Measurements from ENCODE around the gene CDK18.
"Not testable (repeated sequence)": the region's sequence is repeated elsewhere in the genome, so short reads cannot be mapped to it uniquely, and the experiment has no call there.

The CDK18 gene

GRCh38 chr1:205480349-205480985 is 24.0 kb upstream of the CDK18 start:
- H3K4me1 ChIP-seq (ENCODE audit: control insufficient read depth in 5 of 5, insufficient read depth in 5 of 5, low read length in 5 of 5) = peaks cover 0 to 4% (median 2%) of the 10 kb centered on the region in 5 donors
- H3K27ac ChIP-seq (ENCODE audit: low read depth, low read length) = no peak overlapping the region
- H3K9ac ChIP-seq (ENCODE audit: low read length in 5 of 5) = no peak overlapping the region
- peaks cover 0 to 6% (median 4%) of the 10 kb centered on the region in 5 donors for H3K9me3 ChIP-seq (ENCODE audit: control insufficient read depth in 5 of 5, low read length in 5 of 5)
- no peak overlapping the region for H3K4me3 ChIP-seq (ENCODE audit: low read depth in 1 of 5, low read length in 5 of 5)
- no peaks in the 10 kb centered on the region for H3K36me3 ChIP-seq (ENCODE audit: control insufficient read depth in 5 of 5, insufficient read depth in 5 of 5, low read length in 5 of 5)
- H3K27me3 ChIP-seq (ENCODE audit: control insufficient read depth in 5 of 5, insufficient read depth in 4 of 5, low read length in 5 of 5) = peaks cover 23 to 50% (median 41%) of the 10 kb centered on the region in 5 donors

GRCh38 chr1:205481218-205481617 is 23.3 kb upstream of the CDK18 start:
- Histone ChIP-seq H3K36me3 (ENCODE audit: control insufficient read depth in 5 of 5, insufficient read depth in 5 of 5, low read length in 5 of 5) (no peaks in the 10 kb centered on the region), H3K27me3 (ENCODE audit: control insufficient read depth in 5 of 5, insufficient read depth in 4 of 5, low read length in 5 of 5) (peaks cover 23 to 50% (median 41%) of the 10 kb centered on the region in 5 donors), H3K9me3 (ENCODE audit: control insufficient read depth in 5 of 5, low read length in 5 of 5) (no peaks in the 10 kb centered on the region), H3K4me1 (ENCODE audit: control insufficient read depth in 5 of 5, insufficient read depth in 5 of 5, low read length in 5 of 5) (peaks cover 0 to 8% (median 3%) of the 10 kb centered on the region in 5 donors), H3K27ac (ENCODE audit: low read depth, low read length) (no peak overlapping the region), H3K9ac (ENCODE audit: low read length in 5 of 5) (no peak overlapping the region), H3K4me3 (ENCODE audit: low read depth in 1 of 5, low read length in 5 of 5) (no peak overlapping the region)

GRCh38 chr1:205481629-205482151 is 22.8 kb upstream of the CDK18 start:
- H3K36me3 ChIP-seq (ENCODE audit: control insufficient read depth in 5 of 5, insufficient read depth in 5 of 5, low read length in 5 of 5) = no peaks in the 10 kb centered on the region
- H3K9ac ChIP-seq (ENCODE audit: low read length in 5 of 5) = no peak overlapping the region
- peaks cover 23 to 48% (median 38%) of the 10 kb centered on the region in 5 donors for H3K27me3 ChIP-seq (ENCODE audit: control insufficient read depth in 5 of 5, insufficient read depth in 4 of 5, low read length in 5 of 5)
- H3K4me3 ChIP-seq (ENCODE audit: low read depth in 1 of 5, low read length in 5 of 5) = no peak overlapping the region
- no peaks in the 10 kb centered on the region for H3K9me3 ChIP-seq (ENCODE audit: control insufficient read depth in 5 of 5, low read length in 5 of 5)
- H3K4me1 ChIP-seq (ENCODE audit: control insufficient read depth in 5 of 5, insufficient read depth in 5 of 5, low read length in 5 of 5) = peaks cover 0 to 8% (median 3%) of the 10 kb centered on the region in 5 donors
- H3K27ac ChIP-seq (ENCODE audit: low read depth, low read length) = no peak overlapping the region

GRCh38 chr1:205482587-205482986 is 21.9 kb upstream of the CDK18 start:
- not testable (repeated sequence) for H3K9me3 ChIP-seq (ENCODE audit: control insufficient read depth in 5 of 5, low read length in 5 of 5); H3K9ac ChIP-seq (ENCODE audit: low read length in 5 of 5); H3K4me3 ChIP-seq (ENCODE audit: low read depth in 1 of 5, low read length in 5 of 5); H3K27ac ChIP-seq (ENCODE audit: low read depth, low read length); H3K36me3 ChIP-seq (ENCODE audit: control insufficient read depth in 5 of 5, insufficient read depth in 5 of 5, low read length in 5 of 5); H3K4me1 ChIP-seq (ENCODE audit: control insufficient read depth in 5 of 5, insufficient read depth in 5 of 5, low read length in 5 of 5)
- peaks cover 23 to 47% (median 32%) of the 10 kb centered on the region in 5 donors for H3K27me3 ChIP-seq (ENCODE audit: control insufficient read depth in 5 of 5, insufficient read depth in 4 of 5, low read length in 5 of 5)

- Histone ChIP-seq H3K4me1 (ENCODE audit: control insufficient read depth in 5 of 5, insufficient read depth in 5 of 5, low read length in 5 of 5) (peaks cover 0 to 8% (median 3%) of the 10 kb centered on the region in 5 donors), H3K27ac (ENCODE audit: low read depth, low read length) (no peak overlapping the region), H3K36me3 (ENCODE audit: control insufficient read depth in 5 of 5, insufficient read depth in 5 of 5, low read length in 5 of 5) (no peaks in the 10 kb centered on the region), H3K4me3 (ENCODE audit: low read depth in 1 of 5, low read length in 5 of 5) (no peak overlapping the region), H3K9ac (ENCODE audit: low read length in 5 of 5) (no peak overlapping the region), H3K9me3 (ENCODE audit: control insufficient read depth in 5 of 5, low read length in 5 of 5) (no peaks in the 10 kb centered on the region), H3K27me3 (ENCODE audit: control insufficient read depth in 5 of 5, insufficient read depth in 4 of 5, low read length in 5 of 5) (peaks cover 23 to 50% (median 31%) of the 10 kb centered on the region in 5 donors)
Measured at GRCh38 chr1:205483372-205483771, 21.1 kb upstream of the CDK18 start.

GRCh38 chr1:205484985-205485967 is 19.2 kb upstream of the CDK18 start:
- Histone ChIP-seq H3K4me3 (ENCODE audit: low read depth in 1 of 5, low read length in 5 of 5) (no peak overlapping the region), H3K27ac (ENCODE audit: low read depth, low read length) (no peak overlapping the region), H3K27me3 (ENCODE audit: control insufficient read depth in 5 of 5, insufficient read depth in 4 of 5, low read length in 5 of 5) (peaks cover 26 to 48% (median 37%) of the 10 kb centered on the region in 5 donors), H3K9ac (ENCODE audit: low read length in 5 of 5) (no peak overlapping the region), H3K36me3 (ENCODE audit: control insufficient read depth in 5 of 5, insufficient read depth in 5 of 5, low read length in 5 of 5) (no peaks in the 10 kb centered on the region), H3K9me3 (ENCODE audit: control insufficient read depth in 5 of 5, low read length in 5 of 5) (no peaks in the 10 kb centered on the region), H3K4me1 (ENCODE audit: control insufficient read depth in 5 of 5, insufficient read depth in 5 of 5, low read length in 5 of 5) (peaks cover 0 to 8% (median 3%) of the 10 kb centered on the region in 5 donors)

- Histone ChIP-seq H3K27me3 (ENCODE audit: control insufficient read depth in 5 of 5, insufficient read depth in 4 of 5, low read length in 5 of 5) (peaks cover 18 to 45% (median 39%) of the 10 kb centered on the region in 5 donors), H3K9me3 (ENCODE audit: control insufficient read depth in 5 of 5, low read length in 5 of 5) (no peaks in the 10 kb centered on the region), H3K27ac (ENCODE audit: low read depth, low read length) (no peak overlapping the region), H3K36me3 (ENCODE audit: control insufficient read depth in 5 of 5, insufficient read depth in 5 of 5, low read length in 5 of 5) (no peaks in the 10 kb centered on the region), H3K9ac (ENCODE audit: low read length in 5 of 5) (no peak overlapping the region), H3K4me3 (ENCODE audit: low read depth in 1 of 5, low read length in 5 of 5) (no peak overlapping the region), H3K4me1 (ENCODE audit: control insufficient read depth in 5 of 5, insufficient read depth in 5 of 5, low read length in 5 of 5) (peaks cover 0 to 8% (median 3%) of the 10 kb centered on the region in 5 donors)
Measured at GRCh38 chr1:205486258-205486657, 18.2 kb upstream of the CDK18 start.

GRCh38 chr1:205488074-205488723 is 16.3 kb upstream of the CDK18 start:
- peaks cover 0 to 15% (median 9%) of the 10 kb centered on the region in 5 donors for H3K4me1 ChIP-seq (ENCODE audit: control insufficient read depth in 5 of 5, insufficient read depth in 5 of 5, low read length in 5 of 5)
- no peak overlapping the region for H3K9ac ChIP-seq (ENCODE audit: low read length in 5 of 5)
- no peak overlapping the region for H3K27ac ChIP-seq (ENCODE audit: low read depth, low read length)
- no peaks in the 10 kb centered on the region for H3K9me3 ChIP-seq (ENCODE audit: control insufficient read depth in 5 of 5, low read length in 5 of 5)
- H3K36me3 ChIP-seq (ENCODE audit: control insufficient read depth in 5 of 5, insufficient read depth in 5 of 5, low read length in 5 of 5) = no peaks in the 10 kb centered on the region
- H3K27me3 ChIP-seq (ENCODE audit: control insufficient read depth in 5 of 5, insufficient read depth in 4 of 5, low read length in 5 of 5) = peaks cover 12 to 46% (median 43%) of the 10 kb centered on the region in 5 donors
- H3K4me3 ChIP-seq (ENCODE audit: low read depth in 1 of 5, low read length in 5 of 5) = no peak overlapping the region

GRCh38 chr1:205491794-205492193 is 12.7 kb upstream of the CDK18 start:
- H3K27me3 ChIP-seq (ENCODE audit: control insufficient read depth in 5 of 5, insufficient read depth in 4 of 5, low read length in 5 of 5) = peaks cover 8 to 49% (median 33%) of the 10 kb centered on the region in 5 donors

More at GRCh38 chr1:205491794-205492193, 12.7 kb upstream of the CDK18 start:
- no peak overlapping the region for H3K4me3 ChIP-seq (ENCODE audit: low read depth in 1 of 5, low read length in 5 of 5)
- peaks cover 2 to 14% (median 9%) of the 10 kb centered on the region in 5 donors for H3K4me1 ChIP-seq (ENCODE audit: control insufficient read depth in 5 of 5, insufficient read depth in 5 of 5, low read length in 5 of 5)
- H3K9me3 ChIP-seq (ENCODE audit: control insufficient read depth in 5 of 5, low read length in 5 of 5) = no peaks in the 10 kb centered on the region
- H3K36me3 ChIP-seq (ENCODE audit: control insufficient read depth in 5 of 5, insufficient read depth in 5 of 5, low read length in 5 of 5) = no peaks in the 10 kb centered on the region
- no peak overlapping the region for H3K9ac ChIP-seq (ENCODE audit: low read length in 5 of 5)
- H3K27ac ChIP-seq (ENCODE audit: low read depth, low read length) = no peak overlapping the region
